Measurements from ENCODE around the gene HS6ST2. TPM values are rescaled to one million over a fixed set of nuclear protein-coding genes. Genes with fewer than 3 reads are reported as not detected.

The HS6ST2 gene
- total and polyA plus RNA-seq, 10 of the 15 experiments (the other 5 are each of a cell fraction or from before 2014, with no cell fraction given), result not detected

DNA sequence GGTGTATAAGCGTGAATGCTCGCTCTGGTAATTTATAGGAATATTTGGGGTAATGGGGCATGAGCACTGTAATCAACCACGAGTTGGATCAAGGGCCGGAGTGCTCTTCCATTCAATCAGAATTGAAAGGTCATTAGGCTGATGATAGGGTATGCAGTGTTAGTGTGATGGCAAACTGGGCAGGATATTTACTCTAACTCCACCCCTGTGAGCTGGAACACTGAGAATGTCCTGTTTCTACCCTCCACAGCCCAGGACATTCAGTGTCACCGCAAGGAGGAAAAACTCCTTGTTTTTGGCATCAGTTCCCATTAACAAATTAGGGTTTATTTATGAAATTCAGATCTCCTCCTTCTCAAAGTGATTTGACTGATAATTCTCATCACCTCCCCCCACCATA lies 137.8 kb downstream of the HS6ST2 start (continued):
- TF ChIP-seq, protein P1, sequence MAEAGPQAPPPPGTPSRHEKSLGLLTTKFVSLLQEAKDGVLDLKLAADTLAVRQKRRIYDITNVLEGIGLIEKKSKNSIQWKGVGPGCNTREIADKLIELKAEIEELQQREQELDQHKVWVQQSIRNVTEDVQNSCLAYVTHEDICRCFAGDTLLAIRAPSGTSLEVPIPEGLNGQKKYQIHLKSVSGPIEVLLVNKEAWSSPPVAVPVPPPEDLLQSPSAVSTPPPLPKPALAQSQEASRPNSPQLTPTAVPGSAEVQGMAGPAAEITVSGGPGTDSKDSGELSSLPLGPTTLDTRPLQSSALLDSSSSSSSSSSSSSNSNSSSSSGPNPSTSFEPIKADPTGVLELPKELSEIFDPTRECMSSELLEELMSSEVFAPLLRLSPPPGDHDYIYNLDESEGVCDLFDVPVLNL (IDR thresholded peaks at IDR 0.05; ENCODE audit: low read depth, low read length), result no peak
- TF ChIP-seq, protein P2, sequence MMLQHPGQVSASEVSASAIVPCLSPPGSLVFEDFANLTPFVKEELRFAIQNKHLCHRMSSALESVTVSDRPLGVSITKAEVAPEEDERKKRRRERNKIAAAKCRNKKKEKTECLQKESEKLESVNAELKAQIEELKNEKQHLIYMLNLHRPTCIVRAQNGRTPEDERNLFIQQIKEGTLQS (IDR thresholded peaks at IDR 0.05; ENCODE audit: borderline replicate concordance, extremely low read depth, low read depth, low read length), result no peak
- TF ChIP-seq ZNF384 (IDR thresholded peaks at IDR 0.05; ENCODE audit: borderline replicate concordance, low read depth, low read length), result no peak
- no peak for TF ChIP-seq SMAD1 (IDR thresholded peaks at IDR 0.05; ENCODE audit: low read depth, partially characterized antibody)
- TF ChIP-seq, protein P3, sequence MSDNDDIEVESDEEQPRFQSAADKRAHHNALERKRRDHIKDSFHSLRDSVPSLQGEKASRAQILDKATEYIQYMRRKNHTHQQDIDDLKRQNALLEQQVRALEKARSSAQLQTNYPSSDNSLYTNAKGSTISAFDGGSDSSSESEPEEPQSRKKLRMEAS (IDR thresholded peaks at IDR 0.05; ENCODE audit: low read depth, low read length), result no peak
- no peak for TF ChIP-seq YBX1 (IDR thresholded peaks at IDR 0.05)
- TF ChIP-seq NFXL1 (IDR thresholded peaks at IDR 0.05; ENCODE audit: borderline replicate concordance), result no peak
- no peak for TF ChIP-seq IRF4 (IDR thresholded peaks at IDR 0.05; ENCODE audit: low read depth, low read length)
- no peak for TF ChIP-seq BHLHE40 (IDR thresholded peaks at IDR 0.05; ENCODE audit: borderline replicate concordance in 1 of 2, low read depth in 2 of 2, low read length in 1 of 2)
- TF ChIP-seq WRNIP1 (IDR thresholded peaks at IDR 0.05; ENCODE audit: borderline replicate concordance, low read depth, low read length), result no peak
- no peak for TF ChIP-seq TCF12 (IDR thresholded peaks at IDR 0.05; ENCODE audit: low read depth, low read length)
- no peak for TF ChIP-seq EED (IDR thresholded peaks at IDR 0.05; ENCODE audit: low read depth)
- TF ChIP-seq GABPA (IDR thresholded peaks at IDR 0.05; ENCODE audit: low read depth), result no peak
- no peak for TF ChIP-seq TCF3 (IDR thresholded peaks at IDR 0.05; ENCODE audit: borderline replicate concordance, insufficient read depth, low read depth, low read length)
- TF ChIP-seq, protein P4, sequence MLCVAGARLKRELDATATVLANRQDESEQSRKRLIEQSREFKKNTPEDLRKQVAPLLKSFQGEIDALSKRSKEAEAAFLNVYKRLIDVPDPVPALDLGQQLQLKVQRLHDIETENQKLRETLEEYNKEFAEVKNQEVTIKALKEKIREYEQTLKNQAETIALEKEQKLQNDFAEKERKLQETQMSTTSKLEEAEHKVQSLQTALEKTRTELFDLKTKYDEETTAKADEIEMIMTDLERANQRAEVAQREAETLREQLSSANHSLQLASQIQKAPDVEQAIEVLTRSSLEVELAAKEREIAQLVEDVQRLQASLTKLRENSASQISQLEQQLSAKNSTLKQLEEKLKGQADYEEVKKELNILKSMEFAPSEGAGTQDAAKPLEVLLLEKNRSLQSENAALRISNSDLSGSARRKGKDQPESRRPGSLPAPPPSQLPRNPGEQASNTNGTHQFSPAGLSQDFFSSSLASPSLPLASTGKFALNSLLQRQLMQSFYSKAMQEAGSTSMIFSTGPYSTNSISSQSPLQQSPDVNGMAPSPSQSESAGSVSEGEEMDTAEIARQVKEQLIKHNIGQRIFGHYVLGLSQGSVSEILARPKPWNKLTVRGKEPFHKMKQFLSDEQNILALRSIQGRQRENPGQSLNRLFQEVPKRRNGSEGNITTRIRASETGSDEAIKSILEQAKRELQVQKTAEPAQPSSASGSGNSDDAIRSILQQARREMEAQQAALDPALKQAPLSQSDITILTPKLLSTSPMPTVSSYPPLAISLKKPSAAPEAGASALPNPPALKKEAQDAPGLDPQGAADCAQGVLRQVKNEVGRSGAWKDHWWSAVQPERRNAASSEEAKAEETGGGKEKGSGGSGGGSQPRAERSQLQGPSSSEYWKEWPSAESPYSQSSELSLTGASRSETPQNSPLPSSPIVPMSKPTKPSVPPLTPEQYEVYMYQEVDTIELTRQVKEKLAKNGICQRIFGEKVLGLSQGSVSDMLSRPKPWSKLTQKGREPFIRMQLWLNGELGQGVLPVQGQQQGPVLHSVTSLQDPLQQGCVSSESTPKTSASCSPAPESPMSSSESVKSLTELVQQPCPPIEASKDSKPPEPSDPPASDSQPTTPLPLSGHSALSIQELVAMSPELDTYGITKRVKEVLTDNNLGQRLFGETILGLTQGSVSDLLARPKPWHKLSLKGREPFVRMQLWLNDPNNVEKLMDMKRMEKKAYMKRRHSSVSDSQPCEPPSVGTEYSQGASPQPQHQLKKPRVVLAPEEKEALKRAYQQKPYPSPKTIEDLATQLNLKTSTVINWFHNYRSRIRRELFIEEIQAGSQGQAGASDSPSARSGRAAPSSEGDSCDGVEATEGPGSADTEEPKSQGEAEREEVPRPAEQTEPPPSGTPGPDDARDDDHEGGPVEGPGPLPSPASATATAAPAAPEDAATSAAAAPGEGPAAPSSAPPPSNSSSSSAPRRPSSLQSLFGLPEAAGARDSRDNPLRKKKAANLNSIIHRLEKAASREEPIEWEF (IDR thresholded peaks at IDR 0.05; ENCODE audit: insufficient replicate concordance, low read depth, low read length), result no peak

All from GM12878 (cell line).